Measurements from ENCODE around the gene CCT6B.
"Not testable (repeated sequence)": the region's sequence is repeated elsewhere in the genome, so short reads cannot be mapped to it uniquely, and the experiment has no call there.

CCT6B gene

DNA sequence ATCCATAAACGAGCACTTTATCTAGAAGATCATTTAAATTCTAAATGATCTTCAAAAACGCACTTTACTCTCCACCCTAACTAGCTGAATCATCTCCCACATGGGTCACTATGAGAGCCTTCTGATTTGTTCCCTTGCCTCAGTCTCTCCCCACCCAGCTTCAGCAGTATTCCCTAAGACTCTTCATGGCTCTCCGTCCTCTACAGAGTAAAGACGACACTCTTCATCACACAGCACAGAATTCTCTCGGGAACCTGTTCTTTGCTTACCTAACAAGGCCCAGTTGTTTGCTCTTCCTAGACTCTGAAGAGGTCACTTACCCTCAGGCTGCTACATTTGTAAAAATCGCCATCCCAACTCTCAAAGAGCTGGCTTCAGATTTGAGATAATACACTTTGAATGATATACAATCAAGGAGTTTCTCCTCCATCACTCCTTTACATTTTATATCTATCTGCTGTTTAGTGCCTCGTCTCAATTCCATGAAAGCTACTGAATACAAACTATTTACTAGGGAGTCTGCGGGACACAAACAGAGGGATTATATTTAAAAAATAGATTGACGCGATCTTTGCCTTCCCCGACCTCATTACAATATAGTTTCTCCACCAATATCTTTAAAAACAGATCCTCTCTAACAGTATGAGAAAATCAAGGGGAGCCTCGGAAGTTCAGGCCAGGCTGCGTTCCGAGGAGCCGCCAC, 18.5 kb upstream of the CCT6B start:
- DNase-seq, result no peak

DNA sequence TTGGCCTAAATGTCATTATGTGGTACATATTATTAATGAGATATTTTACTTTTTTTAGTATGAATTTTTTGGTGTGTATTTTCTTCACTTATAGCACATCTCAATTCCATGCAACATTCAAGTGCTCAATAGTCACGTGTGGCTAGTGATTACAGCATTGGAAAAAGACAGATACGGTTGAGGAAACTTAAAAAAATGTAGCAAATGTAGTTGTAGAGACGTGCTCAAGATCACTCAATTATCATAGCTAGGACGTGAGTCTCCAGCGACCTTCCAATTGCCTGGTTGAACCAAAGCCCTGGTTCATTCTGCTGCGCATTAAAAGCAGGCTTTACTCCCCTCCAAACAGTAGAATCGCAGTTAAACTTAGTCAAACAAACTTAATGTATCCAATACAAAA, 17.9 kb upstream of the CCT6B start:
- DNase-seq, result no peak

DNA sequence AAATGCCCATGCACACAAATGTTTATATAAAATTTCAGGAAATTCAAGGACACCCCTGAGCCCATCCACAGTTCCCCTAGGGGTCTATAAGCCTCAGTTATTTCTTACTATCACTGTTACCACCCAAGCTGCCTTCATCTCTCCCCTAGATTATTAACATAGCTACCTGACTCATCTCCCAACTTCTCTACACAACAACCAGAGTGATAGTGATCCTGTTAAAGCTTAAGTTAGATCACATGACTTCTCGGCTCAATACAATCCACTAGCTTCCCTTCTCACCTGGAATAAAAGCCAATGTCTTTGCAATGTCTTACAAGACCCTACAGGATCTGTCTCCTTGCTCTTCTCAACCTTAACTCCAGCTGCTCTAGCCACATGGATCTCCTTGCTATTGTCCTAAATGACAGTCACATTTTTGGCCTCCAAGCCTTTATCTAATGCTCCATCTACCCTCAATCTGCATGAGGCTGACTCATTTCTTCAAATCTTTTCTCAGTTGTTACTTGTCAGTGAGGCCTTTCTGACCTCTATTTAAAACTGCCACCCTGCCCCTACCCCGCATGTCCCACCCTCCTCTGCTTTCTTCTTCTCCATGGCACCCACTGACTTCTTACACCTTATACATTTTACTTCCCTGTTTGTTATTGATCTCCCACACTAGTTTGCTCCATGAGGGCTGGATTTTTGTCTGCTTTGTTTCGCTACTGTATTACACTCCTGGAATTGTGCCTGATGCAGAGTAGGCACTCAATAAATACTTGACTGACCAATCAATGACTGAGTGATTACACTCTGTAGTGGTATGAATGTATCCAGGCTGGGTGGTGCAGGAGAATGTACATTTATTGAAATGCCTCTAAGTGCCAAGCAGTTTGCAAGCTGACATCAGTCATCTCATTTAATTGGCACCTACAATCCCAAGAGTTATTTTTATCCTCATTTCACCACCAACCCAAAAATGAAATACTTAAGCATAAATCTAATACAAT, 13.8 kb upstream of the CCT6B start:
- DNase-seq, result no peak

DNA sequence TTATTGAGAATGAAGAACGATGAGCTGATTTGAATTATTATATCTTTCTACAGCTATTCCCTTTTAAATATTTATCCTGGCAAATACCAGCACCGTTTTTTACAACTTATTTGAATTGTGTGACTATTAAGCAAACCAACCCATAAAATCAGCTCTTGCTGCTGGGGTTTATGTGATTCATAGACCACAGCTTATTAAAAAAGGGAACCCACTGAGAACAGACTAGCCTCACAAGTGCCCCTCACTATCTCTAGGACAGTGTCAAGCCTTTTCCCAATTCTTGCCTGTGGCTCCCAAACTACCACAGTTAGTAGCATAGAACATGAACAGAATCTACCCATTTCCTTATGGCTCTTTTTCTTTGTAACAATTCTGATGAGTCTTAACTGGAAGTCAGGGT, 12.9 kb upstream of the CCT6B start:
- no peak for DNase-seq

DNA sequence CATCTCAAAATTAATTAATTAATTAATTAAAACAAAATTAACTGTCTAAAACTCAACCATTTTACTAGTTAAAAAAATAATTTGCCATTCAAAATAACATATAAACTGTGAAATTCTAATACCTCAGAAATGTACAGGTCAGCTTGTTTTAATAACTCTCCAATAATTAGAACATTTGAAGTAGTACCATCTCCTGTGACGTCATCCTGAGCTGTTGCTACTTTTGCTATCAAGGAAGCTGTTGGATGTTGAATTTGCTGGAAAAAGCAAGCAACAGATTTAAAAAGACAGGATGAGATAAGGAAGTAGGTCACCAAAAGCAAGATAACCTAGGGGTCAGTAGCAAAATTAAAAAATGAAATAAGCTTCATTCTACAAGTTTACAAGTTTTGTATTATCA, 2.8 kb downstream of the CCT6B start:
- DNase-seq, result no peak

DNA sequence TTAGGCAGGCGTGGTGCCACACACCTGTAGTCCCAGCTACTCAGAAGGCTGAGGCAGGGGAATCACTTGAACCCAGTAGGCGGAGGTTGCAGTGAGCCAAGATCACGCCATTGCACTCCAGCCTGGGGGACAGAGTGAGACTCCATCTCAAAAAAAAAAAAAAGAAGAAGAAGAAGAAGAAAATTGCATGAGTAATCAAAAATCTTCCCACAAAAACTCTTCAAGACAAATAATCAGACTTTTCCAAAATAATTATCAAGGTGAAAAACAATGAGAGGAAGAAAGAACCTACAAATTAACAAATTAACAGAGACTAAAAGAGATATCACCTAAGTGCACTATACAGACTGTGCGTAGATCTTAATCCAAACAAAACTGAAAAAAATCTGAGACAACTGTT, 10.5 kb downstream of the CCT6B start:
- not testable (repeated sequence) for DNase-seq

DNA sequence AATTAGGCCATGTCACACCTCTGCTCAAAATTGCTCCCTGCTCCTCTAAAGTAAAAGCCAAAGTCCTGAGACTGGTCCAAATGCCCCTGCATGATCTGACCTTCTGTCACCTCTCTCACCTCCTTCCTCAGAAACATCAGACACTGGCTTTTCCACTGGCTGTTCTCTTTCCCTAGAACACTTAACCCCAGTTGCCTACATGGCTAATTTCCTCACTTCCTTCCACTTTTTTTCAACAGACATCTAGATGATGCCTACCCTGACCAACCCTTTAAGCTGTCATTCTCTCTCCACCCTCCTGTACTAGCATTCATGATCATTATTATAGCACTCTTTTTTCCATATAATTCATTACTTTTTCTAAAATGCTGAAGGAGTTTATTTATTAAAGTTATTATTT, 31.0 kb downstream of the CCT6B start:
- no peak for DNase-seq

DNA sequence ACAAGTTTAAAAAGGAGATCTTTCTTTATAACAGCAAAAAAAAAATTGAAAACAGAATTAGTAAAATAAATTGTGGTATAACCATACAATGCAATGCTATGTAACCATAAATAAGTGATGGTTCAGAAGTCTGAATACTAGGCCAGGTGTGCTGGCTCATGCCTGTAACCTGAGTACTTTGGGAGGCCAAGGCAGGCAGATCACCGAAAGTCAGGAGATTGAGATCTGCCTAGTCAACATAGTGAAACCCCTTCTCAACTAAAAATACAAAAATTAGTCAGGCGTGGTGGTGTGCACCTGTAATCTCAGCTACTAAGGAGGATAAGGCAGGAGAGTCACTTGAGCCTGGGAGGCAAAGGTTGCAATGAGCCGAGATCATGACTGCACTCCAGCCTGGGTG, 34.6 kb downstream of the CCT6B start:
- DNase-seq, result no peak

DNA sequence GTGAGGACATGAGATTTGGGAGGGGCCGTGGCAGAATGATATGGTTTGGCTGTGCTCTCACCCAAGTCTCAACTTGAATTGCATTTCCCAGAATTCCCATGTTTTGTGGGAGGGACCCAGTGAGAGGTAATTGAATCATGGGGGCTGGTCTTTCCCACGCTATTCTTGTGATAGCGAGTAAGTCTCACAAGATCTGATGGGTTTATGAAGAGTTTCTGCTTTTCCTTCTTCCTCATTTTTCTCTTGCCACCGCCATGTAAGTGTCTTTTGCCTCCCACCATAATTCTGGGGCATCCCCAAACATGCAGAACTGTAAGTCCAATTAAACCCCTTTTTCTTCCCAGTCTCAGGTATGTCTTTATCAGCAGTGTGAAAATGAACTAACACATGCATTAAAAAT, 40.6 kb downstream of the CCT6B start:
- no peak for DNase-seq

DNA sequence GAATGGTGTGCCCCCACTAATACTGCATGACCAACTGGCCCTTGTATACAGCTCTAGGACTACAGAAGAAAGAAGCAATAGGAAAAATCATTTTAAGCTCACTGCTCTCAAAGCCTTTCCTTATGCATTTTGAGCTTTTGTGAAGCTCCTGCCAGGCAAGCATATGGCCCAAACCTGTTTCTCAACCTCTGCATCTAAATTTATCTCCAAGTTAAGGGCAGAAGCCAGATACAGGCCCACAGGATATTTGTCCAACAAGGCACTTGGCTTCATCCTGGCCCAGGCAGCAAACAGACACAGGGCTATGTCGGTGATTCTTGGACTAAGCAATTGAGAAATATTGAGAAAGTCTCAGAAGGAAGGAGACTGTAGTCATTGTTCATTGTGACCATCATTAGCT, 43.9 kb downstream of the CCT6B start:
- no peak for DNase-seq

DNA sequence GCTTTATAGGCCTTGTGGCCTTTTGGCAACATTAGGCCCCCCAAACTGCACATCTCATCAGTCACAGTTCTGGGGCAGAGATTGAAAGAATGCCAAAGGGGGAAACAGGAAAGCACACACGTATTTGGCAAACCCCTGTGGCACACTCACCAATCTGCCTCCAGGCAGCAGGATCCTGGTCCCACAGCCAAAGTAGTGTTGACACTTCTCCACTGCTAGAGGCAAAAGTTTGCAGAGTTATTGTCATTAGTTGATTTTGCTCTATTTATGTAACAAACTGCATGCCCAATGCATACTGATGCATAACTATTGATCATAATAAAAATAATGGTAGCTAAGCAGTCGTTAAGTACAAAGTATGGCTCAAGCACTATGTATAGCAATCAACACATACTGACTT, 45.1 kb downstream of the CCT6B start:
- no peak for DNase-seq

DNA sequence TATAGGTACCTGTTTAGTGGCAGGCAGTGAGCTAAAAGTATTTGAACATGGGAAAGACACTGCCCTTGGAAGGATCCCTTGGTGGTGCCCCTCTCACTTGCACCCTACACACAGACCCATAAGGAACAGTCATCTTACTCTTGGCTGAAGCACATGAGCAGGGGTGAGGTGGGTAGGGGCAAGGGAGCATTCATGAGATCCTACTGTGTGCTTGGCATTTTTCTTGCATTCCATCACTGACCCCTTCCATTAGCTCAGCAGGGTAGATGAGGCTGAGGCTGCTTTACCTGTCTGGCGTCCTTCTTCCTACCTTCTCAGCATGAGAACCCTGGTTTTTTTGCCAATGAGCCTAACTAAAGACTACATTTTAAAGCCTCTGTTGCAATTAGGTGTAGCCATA, 48.3 kb downstream of the CCT6B start:
- DNase-seq, result no peak

DNA sequence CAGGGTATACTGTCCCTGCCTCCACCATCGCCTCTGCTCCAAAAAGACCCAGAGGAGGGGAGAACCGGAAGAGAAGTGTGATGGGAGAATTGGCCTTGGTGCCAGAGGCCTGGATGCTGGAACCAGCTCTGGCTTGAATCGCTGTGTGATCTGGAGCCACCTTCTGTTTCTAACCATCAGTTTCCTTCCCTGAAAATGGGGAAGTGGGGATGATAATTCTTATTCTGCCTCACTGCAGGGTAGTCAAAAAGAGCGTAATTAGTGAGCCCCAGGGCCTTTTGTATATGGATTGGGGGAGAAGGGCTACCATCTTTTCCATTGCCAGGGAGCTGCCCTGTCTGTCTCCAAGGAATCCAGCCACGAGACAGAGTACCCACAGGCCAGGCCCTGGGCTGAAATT, 52.2 kb downstream of the CCT6B start:
- no peak for DNase-seq

DNA sequence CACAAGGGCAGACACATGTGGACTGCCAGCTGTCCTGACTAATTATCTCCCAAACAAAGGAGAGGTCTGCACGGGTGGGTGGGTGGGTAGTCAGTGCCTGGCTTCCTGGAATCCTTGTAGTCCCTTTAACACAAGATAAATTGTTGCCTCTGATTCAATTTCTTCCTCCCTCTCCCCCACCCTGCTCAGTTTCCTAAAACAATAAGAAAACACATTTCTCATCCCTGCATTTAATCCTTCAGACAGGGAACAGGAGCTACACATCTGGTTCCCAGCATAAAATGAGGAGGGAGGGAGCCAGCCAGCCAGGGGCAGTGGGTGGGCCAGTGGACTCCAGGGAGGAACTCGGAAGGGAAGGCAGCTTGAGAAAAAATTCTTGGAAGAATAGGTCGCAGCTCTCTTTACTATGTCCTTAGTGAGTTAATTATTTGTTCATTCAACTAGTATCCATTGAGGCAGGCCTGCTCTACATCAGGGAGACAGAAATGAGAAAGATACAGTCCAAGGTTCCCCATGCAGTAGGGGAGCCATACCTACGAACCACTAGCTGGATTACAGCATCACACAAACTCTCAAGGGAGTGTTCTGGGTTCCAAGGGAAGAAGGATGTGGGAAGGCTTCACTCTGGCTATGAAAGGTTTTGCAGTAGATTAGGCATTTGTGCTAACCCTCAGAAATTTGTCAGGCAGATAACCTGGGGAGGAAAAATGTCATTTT, 58.3 kb downstream of the CCT6B start:
- no peak for DNase-seq

DNA sequence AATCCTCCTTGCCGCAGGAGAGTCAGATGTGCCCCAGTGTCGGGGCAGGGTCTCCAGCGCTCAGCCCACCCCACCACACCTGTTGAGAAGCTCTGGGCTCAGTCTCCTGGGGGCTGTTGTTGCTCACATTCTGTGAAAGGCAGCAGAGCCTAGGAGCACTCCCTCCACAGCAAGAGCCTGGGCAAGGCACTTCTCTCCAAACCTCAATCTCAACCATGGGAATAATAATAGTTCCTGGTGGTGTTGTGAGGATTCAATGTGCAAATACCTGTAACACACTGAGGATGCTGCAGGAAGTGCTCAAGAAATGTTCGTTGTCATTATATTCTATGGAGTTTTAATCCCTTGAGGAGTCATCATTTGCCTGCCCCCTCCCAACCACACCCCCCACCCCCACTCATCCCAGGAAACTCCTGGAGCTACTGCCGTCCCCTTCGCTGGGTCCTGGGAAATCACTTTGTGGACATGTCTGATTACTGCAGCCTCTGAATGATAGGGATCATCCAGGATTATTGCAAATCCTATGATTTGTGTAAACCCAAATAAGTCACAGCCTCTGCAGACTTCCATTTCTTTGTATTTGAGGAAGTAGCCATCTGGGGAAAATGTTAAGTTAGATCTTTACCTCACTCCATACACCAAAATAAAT, 61.5 kb downstream of the CCT6B start:
- DNase-seq, result no peak

DNA sequence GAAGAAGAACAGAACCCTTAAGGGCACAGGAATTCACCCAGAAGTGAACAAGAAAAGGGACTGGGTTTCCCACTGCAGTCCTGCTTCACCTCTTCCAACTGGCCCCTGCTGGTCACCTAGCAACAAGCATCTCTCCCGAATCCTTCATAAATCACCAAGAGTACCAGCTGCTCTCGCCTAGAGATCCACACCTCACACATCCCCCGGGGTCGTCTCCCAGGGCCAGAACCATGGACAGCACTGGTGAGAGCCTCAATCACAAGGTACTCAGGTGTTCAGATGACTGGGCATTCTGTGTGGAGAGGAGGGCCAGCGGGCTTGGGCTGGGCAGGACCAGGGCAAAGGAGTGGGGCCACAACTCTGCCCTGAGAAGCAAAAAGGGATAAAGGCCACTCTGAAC, 65.9 kb downstream of the CCT6B start:
- no peak for DNase-seq

DNA sequence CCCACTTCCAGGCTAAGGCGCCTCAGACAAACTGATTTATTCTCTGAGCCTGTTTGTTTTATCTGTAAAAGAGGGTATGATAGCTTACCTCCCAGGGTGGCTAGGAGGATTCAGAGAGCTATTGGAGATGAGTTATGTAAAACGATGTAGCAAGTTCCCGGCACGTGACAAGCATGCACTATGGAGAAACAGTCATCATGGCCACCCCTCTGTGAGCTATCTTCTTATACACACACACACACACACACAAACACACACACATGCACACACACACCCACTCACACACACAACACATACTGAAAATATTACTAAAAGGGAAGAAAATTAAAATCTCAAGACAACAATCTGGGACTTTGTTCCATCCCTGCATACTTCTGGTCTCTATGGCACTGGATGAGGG, 66.3 kb downstream of the CCT6B start:
- no peak for DNase-seq

DNA sequence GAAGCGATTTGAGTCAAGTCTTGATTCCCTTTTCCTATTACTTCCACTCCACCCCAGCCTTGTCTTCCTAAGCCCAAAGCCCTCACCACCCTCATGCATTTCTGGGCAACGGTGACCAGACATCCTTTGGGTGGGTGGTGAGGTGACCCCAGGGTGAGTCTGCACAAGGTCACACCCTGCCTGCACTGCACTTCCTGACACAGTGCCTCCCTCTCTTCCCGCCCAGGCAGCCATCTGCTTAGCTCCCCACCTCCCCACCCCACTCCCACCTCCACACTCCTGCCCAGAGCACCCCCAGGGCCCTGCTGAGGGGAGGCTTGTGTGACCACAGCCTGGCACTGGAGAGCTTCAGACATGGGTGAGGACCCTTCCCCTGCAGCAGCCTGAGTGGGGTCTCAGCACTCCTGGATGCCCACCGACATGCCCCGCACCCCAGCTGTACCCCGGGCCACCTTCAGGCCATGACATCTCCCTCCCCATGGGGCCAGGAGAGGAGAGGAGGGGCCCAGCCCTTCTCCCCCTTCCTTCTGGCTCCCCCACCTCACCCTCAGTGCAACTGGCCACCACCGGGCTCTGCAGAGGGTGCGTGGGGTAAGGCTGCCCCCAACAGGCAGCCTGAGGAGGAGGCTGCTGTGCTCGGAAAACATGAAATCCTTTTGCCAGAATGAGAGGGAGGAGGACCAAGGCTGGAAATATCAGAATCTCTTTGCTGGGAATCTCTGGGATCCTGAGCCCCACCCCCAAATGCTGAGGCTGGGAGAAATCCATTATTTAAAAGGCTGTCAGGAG, 68.6 kb downstream of the CCT6B start:
- no peak for DNase-seq

DNA sequence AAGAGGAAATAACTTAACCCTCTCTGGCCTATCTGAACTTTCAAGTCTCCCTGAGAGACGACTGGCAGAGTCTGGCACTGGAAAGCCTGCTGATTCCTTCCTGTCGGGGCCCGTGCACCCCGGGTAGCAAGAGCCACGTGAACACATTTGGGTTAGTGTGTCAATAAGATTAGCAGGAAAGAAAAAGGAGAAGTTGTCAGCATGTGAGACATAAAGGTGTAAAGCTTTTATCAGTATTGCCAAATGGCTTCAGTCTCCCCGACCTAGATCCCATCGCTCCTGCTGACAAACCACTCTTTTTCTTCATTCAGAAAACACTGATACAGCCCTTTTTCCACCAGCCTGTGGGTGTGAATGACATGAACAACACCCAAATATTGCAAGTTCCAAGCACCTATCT, 74.4 kb downstream of the CCT6B start:
- no peak for DNase-seq

DNA sequence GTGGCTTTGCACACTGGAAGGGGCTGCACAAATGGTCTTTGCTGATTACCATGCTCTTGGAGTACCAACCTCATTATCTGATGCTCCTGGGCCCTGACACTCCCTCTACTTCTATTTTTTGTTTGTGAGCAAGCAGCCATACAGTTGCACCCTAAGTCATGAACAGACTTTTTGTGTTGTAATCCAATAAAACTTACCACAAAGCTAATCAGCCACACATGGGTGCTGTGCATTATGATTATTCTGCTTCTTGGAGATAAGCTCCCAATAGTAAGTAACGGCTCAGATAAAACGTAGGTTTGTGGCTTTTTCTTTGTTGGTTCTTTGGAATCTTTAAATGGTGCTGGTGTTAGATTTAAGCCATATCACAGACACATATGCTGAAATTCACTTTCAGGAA, 76.2 kb downstream of the CCT6B start:
- no peak for DNase-seq

DNA sequence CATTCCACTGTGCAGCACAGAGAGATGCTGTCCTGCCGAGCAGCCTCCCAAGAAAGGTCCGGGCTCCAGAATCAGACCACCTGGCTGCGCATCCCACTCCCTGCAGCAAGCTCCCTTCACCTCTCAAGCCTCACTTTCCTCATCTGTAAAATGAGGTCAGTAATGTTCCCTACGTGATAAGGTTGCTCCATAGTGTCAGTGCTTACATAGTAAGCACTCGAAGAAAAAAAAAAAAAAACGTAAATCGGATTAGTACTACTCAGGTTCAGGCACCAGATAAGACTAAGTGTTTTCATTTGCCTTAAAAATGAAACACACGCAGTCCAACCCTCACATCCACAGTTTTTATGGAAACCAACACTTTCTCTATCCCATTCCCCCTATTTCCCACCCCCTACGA, 76.7 kb downstream of the CCT6B start:
- DNase-seq, result no peak

Data from activated naive CD4-positive, alpha-beta T cell treated with Interleukin-2 at 50 U/mL for 16 hours (primary cell).